Tibial nerve (tissue), 4 donors: ENCODE measurements around the gene SNRNP70.

Source experiments
- CTCF ChIP-seq, 5 experiments: fragments of 200-600 bp in 3 of 5; fragments of 450-650 bp in 2 of 5; sonication (generic) in 3 of 5; IDR thresholded peaks; one replicate each; pipeline ENCODE4 v1.5.1; 2016 to 2019; ENCODE audit warnings: antibody characterized with exemption in 5 of 5, mild to moderate bottlenecking in 3 of 5, moderate library complexity in 2 of 5
- EP300 ChIP-seq, 2 donors: sonication (generic); formaldehyde crosslinking; IDR thresholded peaks; one replicate each; pipeline ENCODE4 v1.6.1; 2017; ENCODE audit warnings: antibody characterized with exemption in 2 of 2, mild to moderate bottlenecking in 1 of 2
- POLR2A ChIP-seq, 2 donors: fragments of 450-650 bp; IDR thresholded peaks; one replicate each; pipeline ENCODE4 v1.6.1; 2017; ENCODE audit warnings: antibody characterized with exemption in 2 of 2, mild to moderate bottlenecking in 2 of 2, moderate library complexity in 2 of 2

- TF ChIP-seq CTCF (IDR thresholded peaks at IDR 0.05) (no peak), POLR2A (IDR thresholded peaks at IDR 0.05) (no peak), EP300 (IDR thresholded peaks at IDR 0.05) (no peak)
These were observed 41.3 kb downstream of the SNRNP70 start for GRCh38 chr19:49126575-49126974.
